Measurements from ENCODE around the gene TST.

GRCh38 chr22:36961626-36962025, 57.6 kb downstream of the TST start:
- TF ChIP-seq CTCF (conservative IDR thresholded peaks at IDR 0.05) (no peak), EZH2 (IDR thresholded peaks at IDR 0.05; ENCODE audit: low read depth) (no peak)

All from PC-9 (cell line).